Liver (tissue), 9 donors: ENCODE results near the gene KCTD19. TPM values are rescaled to one million over a fixed set of nuclear protein-coding genes. Genes with fewer than 3 reads are reported as not detected.

Source experiments
- DNase-seq: peaks from one replicate; pipeline ENCODE4 v3.0.0-alpha.2; 2017; ENCODE audit warnings: low spot score
- H3K27ac ChIP-seq, 2 donors: one replicate each; pipeline ENCODE4 v1.7.0; 2013; ENCODE audit warnings: inconsistent platforms in 2 of 2, low read length in 2 of 2, control low read depth in 1 of 2, low read depth in 1 of 2, mild to moderate bottlenecking in 1 of 2
- H3K27me3 ChIP-seq, 4 donors: one replicate each; pipeline versions ENCODE4 v1.6.1 to v1.7.0; 2013; ENCODE audit warnings: low read length in 3 of 4, inconsistent platforms in 1 of 4, mild to moderate bottlenecking in 1 of 4, moderate library complexity in 1 of 4; ENCODE audit not compliant: control insufficient read depth in 4 of 4, insufficient read depth in 4 of 4
- H3K36me3 ChIP-seq, 4 donors: one replicate each; pipeline versions ENCODE4 v1.6.1 to v1.7.0; 2013; ENCODE audit warnings: low read length in 3 of 4, mild to moderate bottlenecking in 3 of 4, low read depth in 1 of 4, moderate library complexity in 1 of 4; ENCODE audit not compliant: control insufficient read depth in 4 of 4, insufficient read depth in 3 of 4
- H3K4me1 ChIP-seq, 4 donors: one replicate each; pipeline versions ENCODE4 v1.6.1 to v1.7.0; 2013; ENCODE audit warnings: low read length in 3 of 4, mild to moderate bottlenecking in 3 of 4, moderate library complexity in 1 of 4; ENCODE audit not compliant: control insufficient read depth in 4 of 4, insufficient read depth in 4 of 4
- H3K4me3 ChIP-seq, 3 donors: one replicate each; pipeline versions ENCODE4 v1.6.1 to v1.7.0; 2013; ENCODE audit warnings: low read length in 3 of 3, control low read depth in 1 of 3, low read depth in 1 of 3, mild to moderate bottlenecking in 1 of 3
- H3K9ac ChIP-seq, 2 donors: one replicate each; pipeline ENCODE4 v1.7.0; 2013; ENCODE audit warnings: low read length in 2 of 2, mild to moderate bottlenecking in 2 of 2, moderate library complexity in 2 of 2, control low read depth in 1 of 2, low read depth in 1 of 2
- H3K9me3 ChIP-seq, 4 donors: one replicate each; pipeline versions ENCODE4 v1.6.1 to v1.7.0; 2013; ENCODE audit warnings: low read length in 3 of 4; ENCODE audit not compliant: control insufficient read depth in 4 of 4
- ATF3 ChIP-seq: IDR thresholded peaks from 2 replicates; pipeline ENCODE4 v1.6.1; 2016; ENCODE audit warnings: antibody characterized with exemption
- CTCF ChIP-seq: fragments of 150-350 bp; IDR thresholded peaks from 2 replicates; pipeline ENCODE4 v1.5.1; 2017; ENCODE audit warnings: improper control_type of control experiment, low read depth, low read length; ENCODE audit not compliant: missing input control
- EGR1 ChIP-seq, 2 donors: IDR thresholded peaks; 2 replicates each; pipeline ENCODE4 v1.6.1; 2016 to 2018; ENCODE audit warnings: antibody characterized with exemption in 2 of 2, low read depth in 2 of 2
- FOXA2 ChIP-seq: IDR thresholded peaks from 2 replicates; pipeline ENCODE4 v1.6.1; 2016; ENCODE audit warnings: antibody characterized with exemption
- GABPA ChIP-seq, 2 donors: IDR thresholded peaks in 1 of 2; conservative IDR thresholded peaks in 1 of 2; 2 replicates each; pipeline ENCODE4 v1.6.1; 2016; ENCODE audit warnings: antibody characterized with exemption in 2 of 2, mild to moderate bottlenecking in 1 of 2, moderate library complexity in 1 of 2
- HNF4G ChIP-seq: IDR thresholded peaks from 2 replicates; pipeline ENCODE4 v1.6.1; 2016; ENCODE audit warnings: antibody characterized with exemption
- JUND ChIP-seq, 2 donors: IDR thresholded peaks; 2 replicates each; pipeline ENCODE4 v1.6.1; 2016; ENCODE audit warnings: antibody characterized with exemption in 2 of 2
- MAX ChIP-seq: IDR thresholded peaks from 2 replicates; pipeline ENCODE4 v1.6.1; 2016; ENCODE audit warnings: antibody characterized with exemption
- NR2F2 ChIP-seq: IDR thresholded peaks from 2 replicates; pipeline ENCODE4 v1.6.1; 2016; ENCODE audit warnings: antibody characterized with exemption
- RAD21 ChIP-seq, 2 donors: IDR thresholded peaks; 2 replicates each; pipeline ENCODE4 v1.6.1; 2016; ENCODE audit warnings: antibody characterized with exemption in 2 of 2, mild to moderate bottlenecking in 2 of 2
- REST ChIP-seq: IDR thresholded peaks from 2 replicates; pipeline ENCODE4 v1.6.1; 2016; ENCODE audit warnings: antibody characterized with exemption, mild to moderate bottlenecking
- RXRA ChIP-seq, 2 donors: IDR thresholded peaks; 2 replicates each; pipeline ENCODE4 v1.6.1; 2017 to 2018; ENCODE audit warnings: antibody characterized with exemption in 2 of 2, mild to moderate bottlenecking in 1 of 2
- SP1 ChIP-seq: IDR thresholded peaks from 2 replicates; pipeline ENCODE4 v1.6.1; 2018; ENCODE audit warnings: antibody characterized with exemption, mild to moderate bottlenecking
- TAF1 ChIP-seq: conservative IDR thresholded peaks from 2 replicates; pipeline ENCODE4 v1.6.1; 2016; ENCODE audit warnings: antibody characterized with exemption, mild to moderate bottlenecking
- YY1 ChIP-seq: IDR thresholded peaks from 2 replicates; pipeline ENCODE4 v1.6.1; 2016; ENCODE audit warnings: antibody characterized with exemption, mild to moderate bottlenecking
- WGBS: extraction: QIAGEN DNeasy Blood & Tissue Kit; methylation state at CpG from one replicate; pipeline ENCODE4 v1.1.7; 2013; 5-methylcytosine and 5-hydroxymethylcytosine counted together
- polyA plus RNA-seq, 2 donors: library from polyadenylated mRNA; stranded (reverse) in 1 of 2; unstranded in 1 of 2; fragments of 200-250 nt in 1 of 2; fragments of >200 nt in 1 of 2; fragmentation: Nextera tagmentation in 1 of 2; extraction: Ambion mirVana in 1 of 2; gene quantifications; one replicate each; pipeline versions ENCODE4 v1.2.1 to v1.2.3, GENCODE V29; 2013 to 2015
- total RNA-seq, 2 donors: library from RNA; depleted of rRNA; stranded (reverse); fragments of >200 nt; gene quantifications; one replicate each; pipeline ENCODE4 v1.2.3, GENCODE V29; 2014
- donor health status: healthy.
- donor health status: healthy.
- donor health status: healthy.
- donor health status: healthy.
- donor health status: healthy.

KCTD19 gene
- total and polyA plus RNA-seq, 4 donors = 0.28 TPM; not detected in 3

GRCh38 chr16:67296420-67296819, 30.1 kb downstream of the KCTD19 start:
- no peaks in the 10 kb centered on the region for H3K36me3 ChIP-seq
- H3K4me1 ChIP-seq = no peaks in the 10 kb centered on the region
- 69% methylated on average over 3 of the region's 3 CpGs for WGBS
- DNase-seq = no peak
- H3K9ac ChIP-seq = no peak overlapping the region
- TF ChIP-seq SP1 (no peak), MAX (no peak), HNF4G (no peak), FOXA2 (no peak), ATF3 (no peak), JUND (IDR thresholded peaks at IDR 0.05) (no peak), NR2F2 (no peak), EGR1 (IDR thresholded peaks at IDR 0.05; ENCODE audit: low read depth in 2 of 2) (no peak), YY1 (no peak), RAD21 (IDR thresholded peaks at IDR 0.05) (no peak), CTCF (no peak), TAF1 (no peak), GABPA (IDR thresholded peaks at IDR 0.05 in 1 of 2, conservative IDR thresholded peaks at IDR 0.05 in 1 of 2) (no peak)
- H3K27me3 ChIP-seq = no peaks in the 10 kb centered on the region
- H3K27ac ChIP-seq = no peak overlapping the region
- H3K9me3 ChIP-seq = no peaks in the 10 kb centered on the region
- H3K4me3 ChIP-seq = no peak overlapping the region

GRCh38 chr16:67294938-67295361, 31.6 kb downstream of the KCTD19 start:
- 72% methylated on average over 7 of the region's 7 CpGs for WGBS
- no peak overlapping the region for H3K4me3 ChIP-seq
- H3K27me3 ChIP-seq = no peaks in the 10 kb centered on the region
- TF ChIP-seq GABPA (IDR thresholded peaks at IDR 0.05 in 1 of 2, conservative IDR thresholded peaks at IDR 0.05 in 1 of 2) (no peak), YY1 (no peak), RXRA (IDR thresholded peaks at IDR 0.05) (no peak), REST (no peak), HNF4G (no peak), RAD21 (IDR thresholded peaks at IDR 0.05) (no peak), FOXA2 (no peak), MAX (no peak), SP1 (no peak)
- H3K36me3 ChIP-seq = no peaks in the 10 kb centered on the region
- H3K9ac ChIP-seq = no peak overlapping the region
- H3K4me1 ChIP-seq = no peaks in the 10 kb centered on the region
- H3K9me3 ChIP-seq = no peaks in the 10 kb centered on the region
- no peak for DNase-seq
- H3K27ac ChIP-seq = no peak overlapping the region
